GM12801 (cell line): Measurements from ENCODE around the gene AIG1.

Source experiments
- CTCF ChIP-seq: IDR thresholded peaks from one replicate; pipeline ENCODE4 v1.5.1; 2011; ENCODE audit warnings: control low read depth; ENCODE audit not compliant: insufficient read length; ENCODE audit errors: extremely low read depth

The AIG1 gene

GRCh38 chr6:143112837-143113236, 52.1 kb downstream of the AIG1 start:
- no peak for TF ChIP-seq CTCF

GRCh38 chr6:143115728-143116127, 55.0 kb downstream of the AIG1 start:
- no peak for TF ChIP-seq CTCF

GRCh38 chr6:143117108-143117507, 56.4 kb downstream of the AIG1 start:
- no peak for TF ChIP-seq CTCF

- TF ChIP-seq CTCF = no peak
These were observed 58.6 kb downstream of the AIG1 start for GRCh38 chr6:143119260-143119659.

GRCh38 chr6:143123081-143123480, 62.4 kb downstream of the AIG1 start:
- no peak for TF ChIP-seq CTCF

GRCh38 chr6:143123941-143124340, 63.3 kb downstream of the AIG1 start:
- no peak for TF ChIP-seq CTCF

GRCh38 chr6:143125455-143125854, 64.8 kb downstream of the AIG1 start:
- TF ChIP-seq CTCF = no peak
